ENCODE results near the gene KNDC1.
"Not testable (repeated sequence)": the region's sequence is repeated elsewhere in the genome, so short reads cannot be mapped to it uniquely, and the experiment has no call there.

Gene KNDC1, protein sequence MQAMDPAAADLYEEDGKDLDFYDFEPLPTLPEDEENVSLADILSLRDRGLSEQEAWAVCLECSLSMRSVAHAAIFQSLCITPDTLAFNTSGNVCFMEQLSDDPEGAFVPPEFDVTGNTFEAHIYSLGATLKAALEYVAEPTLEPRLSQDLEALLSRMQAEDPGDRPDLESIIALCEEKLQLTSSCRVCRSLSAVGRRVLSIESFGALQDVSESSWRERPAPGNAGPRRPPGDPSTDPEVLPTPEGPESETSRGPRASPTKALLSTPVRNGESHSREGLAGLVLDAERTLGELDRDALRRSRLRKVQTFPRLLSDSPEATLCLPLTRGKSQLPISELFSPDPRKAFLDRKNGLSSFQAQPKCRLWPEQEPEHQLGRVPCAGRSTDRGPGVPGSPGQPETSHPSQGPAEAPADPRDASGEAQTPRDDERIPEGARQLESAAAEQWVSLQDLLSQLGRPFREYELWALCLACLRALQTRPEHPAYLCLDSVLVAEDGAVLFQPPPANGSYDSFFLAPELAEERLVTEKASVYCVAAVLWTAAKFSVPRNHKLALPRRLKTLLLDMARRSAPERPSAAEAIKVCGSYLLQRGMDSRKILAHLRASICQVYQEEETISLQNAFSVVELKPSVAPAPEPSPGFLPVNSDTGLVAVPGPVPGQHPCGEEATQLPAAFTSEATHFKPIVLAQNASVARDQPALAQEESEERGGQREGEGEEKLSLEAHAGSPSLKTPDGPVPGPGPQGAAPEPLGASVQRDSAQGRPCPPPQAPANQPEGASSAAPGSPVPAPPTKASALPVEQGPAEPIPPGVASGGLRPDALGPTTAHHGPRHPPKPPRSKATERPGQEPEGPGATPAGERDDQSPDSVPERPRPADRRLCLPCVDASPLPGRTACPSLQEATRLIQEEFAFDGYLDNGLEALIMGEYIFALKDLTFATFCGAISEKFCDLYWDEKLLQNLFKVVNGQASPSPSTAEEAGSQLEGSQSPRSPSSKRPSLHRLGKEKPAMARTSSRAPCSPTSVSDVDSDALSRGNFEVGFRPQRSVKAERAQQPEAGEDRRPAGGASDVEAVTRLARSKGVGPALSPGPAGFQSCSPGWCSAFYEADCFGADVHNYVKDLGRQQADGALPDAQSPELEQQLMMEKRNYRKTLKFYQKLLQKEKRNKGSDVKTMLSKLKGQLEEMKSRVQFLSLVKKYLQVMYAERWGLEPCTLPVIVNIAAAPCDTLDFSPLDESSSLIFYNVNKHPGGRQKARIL (N-terminal part only)

GRCh38 chr10:133159950-133160825, at the start of gene KNDC1:
KNDC1 (plus strand) TSS chr10:133160219; CDS start chr10:133160468, 249 bp downstream.
- no peak for DNase-seq

GRCh38 chr10:133110609-133111275, 49.3 kb upstream of the KNDC1 start:
- DNase-seq, result no peak

DNA sequence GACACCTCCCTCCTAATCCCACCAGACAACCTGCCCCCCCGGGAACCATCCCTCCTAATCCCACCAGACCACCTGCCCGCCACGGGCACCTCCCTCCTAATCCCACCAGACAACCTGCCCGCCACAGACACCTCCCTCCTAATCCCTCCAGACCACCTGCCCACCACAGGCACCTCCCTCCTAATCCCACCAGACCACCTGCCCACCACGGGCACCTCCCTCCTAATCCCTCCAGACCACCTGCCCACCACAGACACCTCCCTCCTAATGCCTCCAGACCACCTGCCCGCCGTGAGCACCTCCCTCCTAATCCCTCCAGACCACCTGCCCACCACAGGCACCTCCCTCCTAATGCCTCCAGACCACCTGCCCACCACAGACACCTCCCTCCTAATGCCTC, 48.4 kb upstream of the KNDC1 start:
- DNase-seq, result not testable (repeated sequence)

GRCh38 chr10:133113146-133113830, 46.7 kb upstream of the KNDC1 start:
- no peak for DNase-seq

- no peak for DNase-seq
Observed at GRCh38 chr10:133113847-133114246, 46.2 kb upstream of the KNDC1 start.

DNA sequence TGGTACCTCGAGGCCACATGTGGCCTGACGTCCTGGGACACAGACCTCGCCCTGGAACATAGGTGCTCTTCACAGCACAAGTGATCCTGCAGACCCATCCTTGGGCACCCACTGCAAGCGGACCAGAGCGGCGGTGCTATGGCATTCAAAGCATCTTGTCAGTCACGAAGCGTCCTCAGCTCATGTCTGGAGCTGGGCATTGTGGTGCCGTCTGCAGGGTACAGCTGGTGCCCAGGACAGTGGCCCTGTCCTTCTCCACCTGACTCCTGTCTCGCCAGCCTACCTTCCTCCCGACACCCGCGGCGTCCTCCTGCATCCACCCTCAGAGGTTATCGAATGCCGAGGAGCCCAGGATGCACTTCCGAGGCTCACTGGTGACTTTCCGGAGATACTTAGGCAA, 45.8 kb upstream of the KNDC1 start:
- no peak for DNase-seq

DNA sequence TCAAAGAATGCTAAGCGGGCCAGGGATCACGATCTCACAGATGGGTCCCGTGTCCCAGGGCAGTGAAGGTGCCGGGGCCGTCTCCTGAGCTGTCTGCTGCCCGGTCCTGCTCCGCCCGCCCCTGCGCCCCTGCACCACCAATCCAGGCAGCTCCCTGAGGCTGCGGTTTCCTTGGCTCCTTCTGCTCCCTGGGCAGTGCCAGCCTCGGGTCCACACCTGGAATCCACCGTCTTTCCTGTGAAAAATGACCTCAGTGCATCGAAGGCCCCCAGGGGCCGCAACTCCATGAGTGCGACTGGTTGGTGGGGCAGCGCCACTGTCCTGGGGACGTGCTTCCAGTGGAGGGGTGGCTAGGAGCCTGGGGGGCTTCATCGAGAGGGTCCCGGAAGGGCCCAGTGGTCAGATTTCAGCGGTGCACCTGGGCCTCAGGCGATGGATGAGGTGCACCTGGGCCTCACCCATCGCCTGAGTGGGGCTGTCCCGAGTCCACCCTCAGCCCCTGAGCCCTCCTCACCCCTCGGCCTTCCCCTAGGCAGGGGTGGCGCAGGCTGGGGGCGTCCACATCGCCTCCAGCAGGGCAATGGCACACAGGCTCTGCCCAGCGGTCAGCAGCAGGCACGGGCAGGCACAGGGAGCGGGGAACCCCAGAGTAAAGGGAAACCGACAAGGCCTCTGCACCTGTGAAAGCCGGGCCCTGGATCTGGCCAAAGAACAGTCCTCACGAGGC, 45.1 kb upstream of the KNDC1 start:
- DNase-seq, result no peak

DNA sequence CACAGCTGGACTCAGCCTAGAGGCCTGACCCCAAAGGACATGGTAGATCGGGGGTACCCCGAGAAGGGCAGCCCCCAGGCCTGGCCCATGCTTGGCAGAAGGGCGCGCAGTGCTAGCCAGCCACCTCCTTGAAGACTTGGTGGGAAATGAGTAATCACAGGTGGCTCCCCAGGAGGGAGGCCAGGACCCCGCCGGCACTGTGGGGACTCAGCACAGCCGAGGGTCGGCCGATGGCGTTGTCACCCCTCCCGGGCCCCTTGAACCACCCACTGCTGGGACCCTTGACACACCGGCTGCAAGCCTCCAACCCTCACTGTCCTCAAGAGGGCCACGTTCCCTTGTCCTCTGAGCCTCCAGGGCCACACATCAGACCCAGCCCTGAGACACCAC, 44.6 kb upstream of the KNDC1 start:
- DNase-seq, result no peak

GRCh38 chr10:133115976-133116375, 44.0 kb upstream of the KNDC1 start:
- DNase-seq, result no peak

- DNase-seq, result no peak
Observed at GRCh38 chr10:133116455-133116854, 43.6 kb upstream of the KNDC1 start.

- no peak for DNase-seq
Observed at GRCh38 chr10:133117036-133117687, 42.9 kb upstream of the KNDC1 start.

- DNase-seq, result no peak
Observed at GRCh38 chr10:133117688-133118071, 42.3 kb upstream of the KNDC1 start.

GRCh38 chr10:133121479-133121878, 38.5 kb upstream of the KNDC1 start:
- no peak for DNase-seq

DNA sequence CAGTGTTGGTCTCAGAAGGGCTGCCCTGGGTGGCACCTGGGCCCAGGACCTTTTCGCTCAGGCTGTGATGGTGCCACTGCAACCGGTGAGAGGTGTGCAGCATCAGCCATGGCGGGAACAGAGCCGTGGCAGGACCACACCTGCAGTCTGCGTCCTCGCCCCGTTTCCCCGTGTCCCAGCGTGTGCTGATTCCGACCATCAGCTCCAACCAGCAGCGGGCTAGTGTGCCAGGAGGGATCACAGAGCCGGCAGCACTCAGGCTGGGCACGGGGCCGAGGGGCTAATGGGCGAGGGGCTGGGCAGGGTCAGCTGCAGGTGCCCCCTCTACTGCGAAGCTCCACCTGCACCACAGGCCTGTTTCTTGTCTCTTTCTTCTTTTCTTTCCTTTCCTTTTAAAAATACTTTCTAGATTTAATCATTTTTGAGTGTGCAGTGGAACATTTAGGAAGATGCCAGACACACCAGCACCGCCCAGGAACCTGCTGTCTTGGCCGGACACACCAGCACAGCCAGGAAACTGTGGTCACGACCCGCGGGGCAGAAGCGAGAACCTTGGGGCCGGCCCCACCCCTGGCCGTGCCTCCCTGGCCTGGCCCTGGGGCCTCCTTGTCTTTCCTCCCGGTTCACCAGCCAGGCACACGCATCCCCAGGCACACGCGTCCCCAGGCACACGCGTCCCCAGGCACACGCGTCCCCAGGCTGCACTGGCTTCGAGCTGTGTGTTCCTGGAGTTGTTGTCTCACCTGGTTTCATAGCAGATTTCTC, 37.7 kb upstream of the KNDC1 start:
- DNase-seq, result no peak

DNA sequence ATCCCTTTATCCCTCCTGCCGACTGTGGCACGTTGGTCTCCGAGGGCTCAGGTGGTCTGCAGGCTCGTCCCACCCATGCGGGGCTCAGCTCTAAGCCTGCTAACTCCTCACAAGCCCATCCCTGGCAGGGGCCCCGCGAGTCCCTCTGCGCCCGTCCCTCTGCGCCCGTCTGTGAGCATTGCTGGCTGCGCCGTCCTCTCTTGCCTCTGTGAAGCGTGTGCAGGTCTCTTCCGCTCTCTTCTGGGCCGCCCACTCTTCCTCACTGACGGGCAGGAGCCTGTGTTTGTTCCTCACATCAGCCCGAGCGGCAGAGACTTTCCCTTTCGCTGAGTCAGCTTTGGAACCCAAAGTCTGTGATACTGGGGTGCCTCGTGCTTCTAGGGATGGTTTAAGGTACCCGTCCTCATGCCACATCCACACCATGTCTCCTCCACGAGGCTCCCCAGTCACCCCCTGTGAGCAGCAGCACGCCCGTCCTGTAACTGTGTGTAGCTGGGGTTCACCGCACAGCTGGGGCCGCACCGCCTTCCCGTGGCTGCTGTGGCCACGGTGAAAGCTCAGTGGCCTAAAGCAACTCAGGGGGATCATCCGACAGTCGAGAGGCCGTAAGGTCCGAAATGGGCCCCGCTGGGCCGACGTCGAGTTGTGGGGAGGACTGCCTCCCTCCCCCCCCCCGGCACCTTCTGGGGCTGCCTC, 36.8 kb upstream of the KNDC1 start:
- no peak for DNase-seq

DNA sequence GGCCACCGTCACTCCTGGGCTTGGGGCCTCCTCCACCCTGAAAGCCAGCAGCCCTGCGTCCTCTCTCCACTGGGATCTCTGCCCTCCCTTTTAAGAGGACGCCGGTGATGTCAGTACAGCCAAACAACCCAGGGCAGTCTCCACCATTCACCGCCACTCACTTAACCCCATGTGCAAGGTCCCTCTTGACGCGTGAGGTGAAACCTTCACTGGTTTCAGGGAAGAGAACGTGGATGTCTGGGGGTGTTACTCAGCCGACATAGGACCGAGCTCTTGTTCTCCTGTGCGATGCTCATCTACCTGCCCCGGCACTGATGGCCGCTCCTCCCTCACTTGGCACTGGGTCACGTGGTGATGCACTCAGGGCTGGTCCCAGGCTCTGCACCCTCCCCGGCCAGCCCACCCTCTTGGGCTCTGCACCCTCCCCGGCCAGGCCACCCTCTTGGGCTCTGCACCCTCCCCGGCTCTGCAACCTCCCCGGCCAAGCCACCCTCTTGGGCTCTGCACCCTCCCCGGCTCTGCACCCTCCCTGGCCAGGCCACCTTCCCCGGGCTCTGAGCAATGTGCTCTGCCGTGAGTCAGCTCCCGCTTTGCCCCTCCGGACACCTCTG, 36.2 kb upstream of the KNDC1 start:
- no peak for DNase-seq

- no peak for DNase-seq
Observed at GRCh38 chr10:133124357-133125211, 35.4 kb upstream of the KNDC1 start.

Measured in activated CD4-positive, alpha-beta T cell treated with anti-CD3 and anti-CD28 coated beads, Interleukin-2, amount 50 U/mL, for 4 hours (primary cell).